ENCODE results near the gene MALRD1.

Gene MALRD1

GRCh38 chr10:19408924-19409323 lies 360.3 kb downstream of the MALRD1 start:
- DNase-seq, result no peak

- no peak for DNase-seq
Observed at GRCh38 chr10:19411119-19411518, 362.5 kb downstream of the MALRD1 start.

GRCh38 chr10:19412531-19412930 lies 363.9 kb downstream of the MALRD1 start:
- DNase-seq, result no peak

GRCh38 chr10:19416164-19416563 lies 367.6 kb downstream of the MALRD1 start:
- no peak for DNase-seq

- DNase-seq, result no peak
Observed at GRCh38 chr10:19417740-19418139, 369.1 kb downstream of the MALRD1 start.

GRCh38 chr10:19421674-19422073 lies 373.1 kb downstream of the MALRD1 start:
- no peak for DNase-seq

GRCh38 chr10:19426034-19426433 lies 377.4 kb downstream of the MALRD1 start:
- no peak for DNase-seq

- DNase-seq, result no peak
Observed at GRCh38 chr10:19431622-19432351, 383.2 kb downstream of the MALRD1 start.

GRCh38 chr10:19449860-19450259 lies 401.3 kb downstream of the MALRD1 start:
- DNase-seq, result no peak

GRCh38 chr10:19451356-19451755 lies 402.8 kb downstream of the MALRD1 start:
- DNase-seq, result no peak

GRCh38 chr10:19451937-19452336 lies 403.3 kb downstream of the MALRD1 start:
- DNase-seq, result no peak

GRCh38 chr10:19453967-19454366 lies 405.4 kb downstream of the MALRD1 start:
- DNase-seq, result no peak

GRCh38 chr10:19461588-19461987 lies 413.0 kb downstream of the MALRD1 start:
- no peak for DNase-seq

GRCh38 chr10:19466709-19467108 lies 418.1 kb downstream of the MALRD1 start:
- no peak for DNase-seq

- no peak for DNase-seq
Observed at GRCh38 chr10:19468413-19468812, 419.8 kb downstream of the MALRD1 start.

GRCh38 chr10:19469521-19469920 lies 420.9 kb downstream of the MALRD1 start:
- no peak for DNase-seq

- DNase-seq, result no peak
Observed at GRCh38 chr10:19479854-19480253, 431.3 kb downstream of the MALRD1 start.

- no peak for DNase-seq
Observed at GRCh38 chr10:19480353-19480752, 431.8 kb downstream of the MALRD1 start.

- no peak for DNase-seq
Observed at GRCh38 chr10:19483421-19483820, 434.8 kb downstream of the MALRD1 start.

- peak in 1 of 2 donors; percentile 1 for DNase-seq
Observed at GRCh38 chr10:19488592-19489280, 440.1 kb downstream of the MALRD1 start.

- no peak for DNase-seq
Observed at GRCh38 chr10:19491166-19491565, 442.6 kb downstream of the MALRD1 start.

- DNase-seq, result no peak
Observed at GRCh38 chr10:19493917-19494316, 445.3 kb downstream of the MALRD1 start.

- DNase-seq, result no peak
Observed at GRCh38 chr10:19497026-19497425, 448.4 kb downstream of the MALRD1 start.
